Aorta (tissue), 5 donors: ENCODE data around the gene ACAP3. TPM values are rescaled to one million over a fixed set of nuclear protein-coding genes. Genes with fewer than 3 reads are reported as not detected.

ENCODE experiments used
- ATAC-seq: fragments of 200-7000 bp; cut with Tn5 transposase; one replicate; pipeline ENCODE4 v1.9.1; 2022; ENCODE audit warnings: moderate library complexity; ENCODE audit not compliant: low FRiP score
- DNase-seq, 2 donors: peaks; one replicate each; pipeline ENCODE4 v3.0.0-alpha.2; 2020
- H3K27ac ChIP-seq, 2 donors: one replicate each; pipeline ENCODE4 v1.5.1; 2013; ENCODE audit warnings: low read length in 2 of 2, mild to moderate bottlenecking in 2 of 2, moderate library complexity in 2 of 2, control low read depth in 1 of 2, inconsistent platforms in 1 of 2, low read depth in 1 of 2
- H3K27me3 ChIP-seq, 2 donors: one replicate each; pipeline ENCODE4 v1.6.1; 2013; ENCODE audit warnings: control low read depth in 1 of 2, low read length in 1 of 2, mild to moderate bottlenecking in 1 of 2, moderate library complexity in 1 of 2; ENCODE audit not compliant: insufficient read depth in 2 of 2, control insufficient read depth in 1 of 2
- H3K36me3 ChIP-seq, 2 donors: one replicate each; pipeline ENCODE4 v1.6.1; 2013; ENCODE audit warnings: control low read depth in 1 of 2, low read length in 1 of 2, mild to moderate bottlenecking in 1 of 2; ENCODE audit not compliant: insufficient read depth in 2 of 2, control insufficient read depth in 1 of 2
- H3K4me1 ChIP-seq, 2 donors: one replicate each; pipeline ENCODE4 v1.6.1; 2013; ENCODE audit warnings: low read length in 2 of 2, control low read depth in 1 of 2, mild to moderate bottlenecking in 1 of 2, moderate library complexity in 1 of 2; ENCODE audit not compliant: insufficient read depth in 2 of 2, control insufficient read depth in 1 of 2
- H3K4me3 ChIP-seq, 2 donors: one replicate each; pipeline ENCODE4 v1.5.1; 2013; ENCODE audit warnings: low read length in 2 of 2, control low read depth in 1 of 2, mild to moderate bottlenecking in 1 of 2
- H3K9me3 ChIP-seq: one replicate; pipeline ENCODE4 v1.6.1; 2013; ENCODE audit warnings: mild to moderate bottlenecking, low read length; ENCODE audit not compliant: control insufficient read depth
- WGBS, 2 donors: extraction: QIAGEN DNeasy Blood & Tissue Kit; methylation state at CpG; one replicate each; pipeline ENCODE4 v1.1.7; 2013; 5-methylcytosine and 5-hydroxymethylcytosine counted together
- intact Hi-C, 2 donors: fragments of 100-400 bp; cut with DNase I; formaldehyde crosslinking; loops; one replicate each; pipeline versions ENCODE4 v1.14.2 to v1.15.0; 2022
- polyA plus RNA-seq, 2 donors: library from polyadenylated mRNA; stranded (reverse); fragments of 200-250 nt; gene quantifications; one replicate each; pipeline ENCODE4 v1.2.3, GENCODE V29; 2013
- total RNA-seq, 2 donors: library from RNA; stranded (reverse); fragmentation: NEBNext Ultra II Directional; extraction: Animal tissue kit (Norgen Biotek cat#: 25700); gene quantifications; one replicate each; pipeline ENCODE4 v1.2.1, GENCODE V29; 2021
- donor health status: healthy with polysubstance abuse.
- donor health status: Bipolar disorder and iron deficiency.
- donor health status: DM: no; HTN: no; CAD: no.
- donor health status: DM: no; HTN: no; CAD: no.
- donor health status: DM: yes; HTN: yes; CAD: no.

Gene ACAP3
- total and polyA plus RNA-seq, 4 donors: 10.6 to 69.2 (median 44.4) TPM

GRCh38 chr1:1313500-1314236 lies 5.9 kb upstream of the ACAP3 start:
- H3K27ac ChIP-seq: no peak overlapping the region
- H3K27me3 ChIP-seq: no peaks in the 10 kb centered on the region
- 82 to 84% methylated on average over 37 of the region's 37 CpGs for WGBS, 2 donors
- H3K9me3 ChIP-seq: no peaks in the 10 kb centered on the region
- intact Hi-C loops: no loop called here
- ATAC-seq (no peak), DNase-seq (no peak)
- H3K36me3 ChIP-seq: no peaks in the 10 kb centered on the region
- H3K4me3 ChIP-seq: no peak overlapping the region
- no peaks in the 10 kb centered on the region for H3K4me1 ChIP-seq

GRCh38 chr1:1312450-1313314 lies 5.0 kb upstream of the ACAP3 start:
- Histone ChIP-seq H3K9me3 (no peaks in the 10 kb centered on the region), H3K27me3 (no peaks in the 10 kb centered on the region), H3K36me3 (no peaks in the 10 kb centered on the region), H3K4me1 (no peaks in the 10 kb centered on the region), H3K4me3 (no peak overlapping the region), H3K27ac (no peak overlapping the region)
- WGBS, 2 donors: 88 to 91% methylated on average over 49 of the region's 49 CpGs
- ATAC-seq: no peak
- no peak for DNase-seq
- intact Hi-C loops: no loop called here

GRCh38 chr1:1311107-1312104 lies 3.7 kb upstream of the ACAP3 start:
- 78 to 82% methylated on average over 22 of the region's 22 CpGs for WGBS, 2 donors
- Histone ChIP-seq H3K4me1 (no peaks in the 10 kb centered on the region), H3K27ac (no peak overlapping the region)

GRCh38 chr1:1310476-1311053 lies 2.8 kb upstream of the ACAP3 start:
- Histone ChIP-seq H3K4me3 (no peak overlapping the region), H3K36me3 (no peaks in the 10 kb centered on the region), H3K27me3 (no peaks in the 10 kb centered on the region), H3K27ac (no peak overlapping the region), H3K4me1 (no peaks in the 10 kb centered on the region), H3K9me3 (no peaks in the 10 kb centered on the region)
- no peak for DNase-seq
- intact Hi-C loops: no loop called here
- WGBS, 2 donors: 83 to 86% methylated on average over 21 of the region's 21 CpGs
- ATAC-seq: no peak

More at GRCh38 chr1:1311107-1312104, 3.7 kb upstream of the ACAP3 start:
- no peak for ATAC-seq
- H3K36me3 ChIP-seq: no peaks in the 10 kb centered on the region
- intact Hi-C loops: no loop called here
- DNase-seq: no peak
- no peaks in the 10 kb centered on the region for H3K9me3 ChIP-seq
- H3K4me3 ChIP-seq: no peak overlapping the region
- H3K27me3 ChIP-seq: no peaks in the 10 kb centered on the region

GRCh38 chr1:1310109-1310385 lies 2.3 kb upstream of the ACAP3 start:
- ATAC-seq: no peak
- no peak overlapping the region for H3K27ac ChIP-seq
- WGBS, 2 donors: 64 to 74% methylated on average over 3 of the region's 3 CpGs
- DNase-seq: no peak
- no peaks in the 10 kb centered on the region for H3K36me3 ChIP-seq
- H3K4me3 ChIP-seq: no peak overlapping the region
- no peaks in the 10 kb centered on the region for H3K9me3 ChIP-seq
- no peaks in the 10 kb centered on the region for H3K27me3 ChIP-seq
- H3K4me1 ChIP-seq: no peaks in the 10 kb centered on the region
- intact Hi-C loops: no loop called here

- Histone ChIP-seq H3K4me3 (peak overlapping the region; percentile 51 to 55), H3K27ac (no peak overlapping the region), H3K27me3 (no peaks in the 10 kb centered on the region), H3K36me3 (no peaks in the 10 kb centered on the region), H3K9me3 (no peaks in the 10 kb centered on the region), H3K4me1 (no peaks in the 10 kb centered on the region)
- DNase-seq (no peak), ATAC-seq (no peak)
- intact Hi-C loops: no loop called here
- WGBS, 2 donors: 33 to 37% methylated on average over 53 to 57 of the region's 57 CpGs
Measured at GRCh38 chr1:1309251-1310108, 1.8 kb upstream of the ACAP3 start.

GRCh38 chr1:1308756-1309250 lies 1.1 kb upstream of the ACAP3 start:
- H3K4me3 ChIP-seq: peak overlapping the region; percentile 51 to 55
- H3K4me1 ChIP-seq: no peaks in the 10 kb centered on the region
- H3K9me3 ChIP-seq: no peaks in the 10 kb centered on the region
- intact Hi-C loops: loop anchor here in 1 of 2 donors (1.0 kb wide), 1 partner anchor 66 kb away; the partner anchor contains the start of gene AURKAIP1
- peak in 1 of 2 donors; percentile 66 for DNase-seq
- 0 to 1% methylated on average over 28 to 66 of the region's 66 CpGs for WGBS, 2 donors
- ATAC-seq: no peak
- peak overlapping the region in 1 of 2 donors; percentile 49 for H3K27ac ChIP-seq
- H3K36me3 ChIP-seq: no peaks in the 10 kb centered on the region
- no peaks in the 10 kb centered on the region for H3K27me3 ChIP-seq
